Measurements from ENCODE around the gene ZMIZ1.

Gene ZMIZ1

GRCh38 chr10:79038841-79039201 lies 29.9 kb upstream of the ZMIZ1 start (continued):
- TF ChIP-seq ZNF768 (tag by site-specific recombination; IDR thresholded peaks at IDR 0.05) (no peak), ZSCAN30 (tag by site-specific recombination; IDR thresholded peaks at IDR 0.05) (no peak), ZNF549 (tag by site-specific recombination; IDR thresholded peaks at IDR 0.05) (no peak)

GRCh38 chr10:79042639-79043411 lies 25.9 kb upstream of the ZMIZ1 start:
- H3K4me3 ChIP-seq (ENCODE audit: low read depth, low read length), result no peak overlapping the region
- POLR2A ChIA-PET, result no interaction called here
- H3K9me3 ChIP-seq (ENCODE audit: control insufficient read depth, insufficient read depth, low read depth, low read length), result no peaks in the 10 kb centered on the region
- TF ChIP-seq SCRT2 (tag by site-specific recombination; IDR thresholded peaks at IDR 0.05) (peak; percentile 73), OSR2 (tag by site-specific recombination; IDR thresholded peaks at IDR 0.05) (no peak), KLF10 (tag by site-specific recombination; IDR thresholded peaks at IDR 0.05) (no peak)
- no peaks in the 10 kb centered on the region for H3K4me1 ChIP-seq (ENCODE audit: control insufficient read depth, insufficient read depth, low read length)
- no peaks in the 10 kb centered on the region for H3K36me3 ChIP-seq (ENCODE audit: control insufficient read depth in 2 of 2, insufficient read depth in 1 of 2, low read length in 2 of 2)
- no peak overlapping the region for H3K27ac ChIP-seq (ENCODE audit: extremely low read depth, low read depth, low read length)
- CTCF ChIA-PET, result no interaction called here

- Histone ChIP-seq H3K36me3 (ENCODE audit: control insufficient read depth in 2 of 2, insufficient read depth in 1 of 2, low read length in 2 of 2) (no peaks in the 10 kb centered on the region), H3K4me3 (ENCODE audit: low read depth, low read length) (no peak overlapping the region), H3K9me3 (ENCODE audit: control insufficient read depth, insufficient read depth, low read depth, low read length) (no peaks in the 10 kb centered on the region), H3K27ac (ENCODE audit: extremely low read depth, low read depth, low read length) (no peak overlapping the region), H3K4me1 (ENCODE audit: control insufficient read depth, insufficient read depth, low read length) (no peaks in the 10 kb centered on the region)
- CTCF ChIA-PET, result interaction anchor here (0.5 to 0.7 kb wide), 2 partner anchors 69 to 153 kb away, joined by 3 read pairs; no protein-coding TSS in a partner anchor
- TF ChIP-seq ZNF37A (tag by site-specific recombination; IDR thresholded peaks at IDR 0.05) (no peak), ZNF791 (tag by site-specific recombination; IDR thresholded peaks at IDR 0.05) (no peak), ZNF23 (tag by site-specific recombination; IDR thresholded peaks at IDR 0.05; ENCODE audit: borderline replicate concordance) (no peak), ZNF510 (tag by site-specific recombination; IDR thresholded peaks at IDR 0.05; ENCODE audit: insufficient replicate concordance) (no peak), ZNF558 (tag by site-specific recombination; IDR thresholded peaks at IDR 0.05) (no peak), ZSCAN4 (tag by site-specific recombination; IDR thresholded peaks at IDR 0.05) (no peak), ZNF521 (tag by site-specific recombination; IDR thresholded peaks at IDR 0.05) (no peak), ZNF114 (tag by site-specific recombination; IDR thresholded peaks at IDR 0.05) (no peak), ZNF266 (tag by site-specific recombination; IDR thresholded peaks at IDR 0.05; ENCODE audit: low read depth) (no peak), ZNF121 (tag by site-specific recombination; IDR thresholded peaks at IDR 0.05) (no peak), HOXC10 (CRISPR knock-in tag; IDR thresholded peaks at IDR 0.05) (no peak), ZNF610 (tag by site-specific recombination; IDR thresholded peaks at IDR 0.05; ENCODE audit: borderline replicate concordance) (no peak), ZBTB17 (tag by site-specific recombination; IDR thresholded peaks at IDR 0.05) (no peak)
- POLR2A ChIA-PET, result no interaction called here
These were observed 24.6 kb upstream of the ZMIZ1 start for GRCh38 chr10:79044036-79044632.

- Histone ChIP-seq H3K36me3 (ENCODE audit: control insufficient read depth in 2 of 2, insufficient read depth in 1 of 2, low read length in 2 of 2) (no peaks in the 10 kb centered on the region), H3K27ac (ENCODE audit: extremely low read depth, low read depth, low read length) (no peak overlapping the region), H3K4me1 (ENCODE audit: control insufficient read depth, insufficient read depth, low read length) (no peaks in the 10 kb centered on the region), H3K4me3 (ENCODE audit: low read depth, low read length) (no peak overlapping the region), H3K9me3 (ENCODE audit: control insufficient read depth, insufficient read depth, low read depth, low read length) (no peaks in the 10 kb centered on the region)
- ChIA-PET POLR2A (no interaction called here), CTCF (interaction anchor here (0.7 kb wide), 1 partner anchor 571 kb away, joined by 3 read pairs; no protein-coding TSS in a partner anchor)
- no peak for TF ChIP-seq TSHZ1 (tag by site-specific recombination; IDR thresholded peaks at IDR 0.05; ENCODE audit: borderline replicate concordance)
- no peak for TF ChIP-seq ZNF292 (tag by site-specific recombination; IDR thresholded peaks at IDR 0.05; ENCODE audit: borderline replicate concordance, low read depth)
- TF ChIP-seq ZNF350 (tag by site-specific recombination; IDR thresholded peaks at IDR 0.05), result no peak
- no peak for TF ChIP-seq ZNF830 (tag by site-specific recombination; IDR thresholded peaks at IDR 0.05; ENCODE audit: low read depth)
- TF ChIP-seq ZNF521 (tag by site-specific recombination; IDR thresholded peaks at IDR 0.05), result no peak
- no peak for TF ChIP-seq ZNF221 (tag by site-specific recombination; IDR thresholded peaks at IDR 0.05; ENCODE audit: borderline replicate concordance)
- TF ChIP-seq ZNF558 (tag by site-specific recombination; IDR thresholded peaks at IDR 0.05), result no peak
- TF ChIP-seq ZXDB (tag by site-specific recombination; IDR thresholded peaks at IDR 0.05), result no peak
- no peak for TF ChIP-seq BCL11B (tag by site-specific recombination; IDR thresholded peaks at IDR 0.05; ENCODE audit: low read depth)
- no peak for TF ChIP-seq KLF1 (tag by site-specific recombination; IDR thresholded peaks at IDR 0.05)
These were observed 23.9 kb upstream of the ZMIZ1 start for GRCh38 chr10:79044846-79045245.

All from HEK293 (cell line).